Esophagus muscularis mucosa (tissue), 4 donors: ENCODE results near the gene SLC29A1. TPM values are rescaled to one million over a fixed set of nuclear protein-coding genes. Genes with fewer than 3 reads are reported as not detected.

ENCODE experiments used
- DNase-seq: peaks from one replicate; pipeline ENCODE4 v3.0.0-alpha.2; 2017; ENCODE audit errors: extremely low spot score
- H3K27ac ChIP-seq, 4 donors: fragments of 200-600 bp; sonication (generic); replicated peaks in 1 of 4; 1 replicate in 3 of 4; 2 replicates in 1 of 4; pipeline ENCODE4 v1.5.1; 2016 to 2019; ENCODE audit warnings: mild to moderate bottlenecking in 1 of 4
- H3K27me3 ChIP-seq, 4 donors: fragments of 200-600 bp; sonication (generic); one replicate each; pipeline versions ENCODE4 v1.5.1 to v1.6.0; 2016 to 2019
- H3K36me3 ChIP-seq, 4 donors: fragments of 200-600 bp; sonication (generic); one replicate each; pipeline ENCODE4 v1.5.1; 2016 to 2019
- H3K4me1 ChIP-seq, 4 donors: fragments of 200-600 bp; sonication (generic); one replicate each; pipeline ENCODE4 v1.5.1; 2016 to 2019
- H3K4me3 ChIP-seq, 4 donors: fragments of 200-600 bp; sonication (generic); 1 replicate in 2 of 4; 2 replicates in 2 of 4; pipeline ENCODE4 v1.5.1; 2016 to 2019; ENCODE audit warnings: mild to moderate bottlenecking in 4 of 4, moderate library complexity in 1 of 4
- H3K9me3 ChIP-seq, 4 donors: fragments of 200-600 bp; sonication (generic); 1 replicate in 3 of 4; 2 replicates in 1 of 4; pipeline ENCODE4 v1.5.1; 2016 to 2019
- CTCF ChIP-seq, 3 experiments: fragments of 200-600 bp in 2 of 3; fragments of 450-650 bp in 1 of 3; sonication (generic) in 2 of 3; IDR thresholded peaks; one replicate each; pipeline ENCODE4 v1.5.1; 2017 to 2019; ENCODE audit warnings: antibody characterized with exemption in 3 of 3, mild to moderate bottlenecking in 2 of 3, moderate library complexity in 1 of 3
- EP300 ChIP-seq: sonication (generic); formaldehyde crosslinking; IDR thresholded peaks from one replicate; pipeline ENCODE4 v1.6.1; 2017; ENCODE audit warnings: antibody characterized with exemption
- POLR2A ChIP-seq: fragments of 450-650 bp; IDR thresholded peaks from one replicate; pipeline ENCODE4 v1.6.1; 2017; ENCODE audit warnings: antibody characterized with exemption, moderate library complexity, mild to moderate bottlenecking, low read depth
- POLR2AphosphoS5 ChIP-seq, 2 donors: sonication (generic); formaldehyde crosslinking; IDR thresholded peaks; one replicate each; pipeline ENCODE4 v1.6.1; 2017; ENCODE audit warnings: antibody characterized with exemption in 2 of 2
- WGBS: methylation state at CpG from one replicate; pipeline ENCODE4 v1.1.5; 2018; 5-methylcytosine and 5-hydroxymethylcytosine counted together
- intact Hi-C: fragments of 100-400 bp; cut with DNase I; formaldehyde crosslinking; loops from one replicate; pipeline ENCODE4 v1.15.1; 2023
- total RNA-seq, 4 donors: library from RNA; depleted of rRNA; stranded (reverse); fragments of >200 nt; gene quantifications; one replicate each; pipeline versions ENCODE4 v1.1.0 to v1.2.1, GENCODE V29; 2016

Gene SLC29A1
- total RNA-seq, 4 donors from 2014 or later: 68.9 to 159 (median 138) TPM

- H3K4me3 ChIP-seq: no peak overlapping the region
- no peak for DNase-seq
- WGBS: 89% methylated on average over 6 of the region's 6 CpGs
- intact Hi-C loops: no loop called here
- H3K27ac ChIP-seq: no peak overlapping the region
- TF ChIP-seq POLR2AphosphoS5 (IDR thresholded peaks at IDR 0.05) (no peak), CTCF (IDR thresholded peaks at IDR 0.05) (no peak), EP300 (no peak), POLR2A (no peak)
- H3K27me3 ChIP-seq: no peaks in the 10 kb centered on the region
- peaks cover 0 to 4% (median 2%) of the 10 kb centered on the region in 4 donors for H3K4me1 ChIP-seq
- H3K36me3 ChIP-seq: no peaks in the 10 kb centered on the region
- no peaks in the 10 kb centered on the region for H3K9me3 ChIP-seq
Observed at GRCh38 chr6:44207966-44208365, 15.4 kb upstream of the SLC29A1 start.

- WGBS: 86% methylated on average over 3 of the region's 3 CpGs
- intact Hi-C loops: no loop called here
- peaks cover 0 to 5% (median 3%) of the 10 kb centered on the region in 4 donors for H3K4me1 ChIP-seq
Observed at GRCh38 chr6:44211284-44211683, 12.1 kb upstream of the SLC29A1 start.

GRCh38 chr6:44214307-44214706 lies 9.1 kb upstream of the SLC29A1 start:
- intact Hi-C loops: no loop called here
- H3K9me3 ChIP-seq: no peaks in the 10 kb centered on the region
- no peak for DNase-seq
- TF ChIP-seq EP300 (no peak), CTCF (IDR thresholded peaks at IDR 0.05) (no peak), POLR2AphosphoS5 (IDR thresholded peaks at IDR 0.05) (no peak)
- H3K27ac ChIP-seq: no peak overlapping the region
- over 99% methylated on average over 6 of the region's 6 CpGs for WGBS
- peaks cover 26 to 34% (median 34%) of the 10 kb centered on the region in 4 donors for H3K4me1 ChIP-seq
- no peak overlapping the region for H3K4me3 ChIP-seq
- H3K27me3 ChIP-seq: no peaks in the 10 kb centered on the region
- H3K36me3 ChIP-seq: no peaks in the 10 kb centered on the region

More at GRCh38 chr6:44211284-44211683, 12.1 kb upstream of the SLC29A1 start:
- DNase-seq: no peak
- no peak overlapping the region for H3K27ac ChIP-seq
- no peak overlapping the region for H3K4me3 ChIP-seq
- no peaks in the 10 kb centered on the region for H3K9me3 ChIP-seq
- no peaks in the 10 kb centered on the region for H3K36me3 ChIP-seq
- H3K27me3 ChIP-seq: no peaks in the 10 kb centered on the region
- TF ChIP-seq POLR2A: no peak
- no peak for TF ChIP-seq CTCF (IDR thresholded peaks at IDR 0.05)
- TF ChIP-seq EP300: no peak
- no peak for TF ChIP-seq POLR2AphosphoS5 (IDR thresholded peaks at IDR 0.05)

- no peaks in the 10 kb centered on the region for H3K36me3 ChIP-seq
- intact Hi-C loops: loop anchor here (5.0 kb wide), 1 partner anchor 40 kb away; no protein-coding TSS in a partner anchor
- TF ChIP-seq CTCF (IDR thresholded peaks at IDR 0.05) (no peak), POLR2A (no peak), EP300 (no peak), POLR2AphosphoS5 (IDR thresholded peaks at IDR 0.05) (no peak)
- peak within 1 kb of the TSS; percentile 95 to 98 (median 96) for H3K27ac ChIP-seq
- peaks cover 43 to 59% (median 59%) of the 10 kb centered on the region in 4 donors for H3K4me1 ChIP-seq
- DNase-seq: no peak
- no peaks in the 10 kb centered on the region for H3K27me3 ChIP-seq
- WGBS: 20% methylated on average over 5 of the region's 7 CpGs
- H3K4me3 ChIP-seq: no peak within 1 kb of the TSS
- no peaks in the 10 kb centered on the region for H3K9me3 ChIP-seq
Observed at GRCh38 chr6:44216677-44217331, 6.6 kb upstream of the SLC29A1 start, which contains the start of gene MYMX. TSS of gene MYMX (plus strand) at chr6:44216926. CDS start at chr6:44217472, 546 bp downstream.
